IMR-90 (cell line): Measurements from ENCODE around the gene ARHGEF39. TPM values are rescaled to one million over a fixed set of nuclear protein-coding genes. Genes with fewer than 3 reads are reported as not detected.

Source experiments
- ATAC-seq: fragments of 200-7000 bp; cut with Tn5 transposase; 2 replicates; pipeline ENCODE4 v1.9.1; 2020; ENCODE audit warnings: low read depth, mild to moderate bottlenecking, moderate library complexity
- BruUV-seq: library from RNA; stranded (reverse); fragments of 400-500 nt; replicated peaks from 2 replicates; lab custom pipeline; 2021; lab: Mats Ljungman, UMichigan
- CTCF ChIA-PET: fragments of 300-600 bp; formaldehyde crosslinking; extraction: SDS; loops from one replicate; lab custom pipeline; 2021; ENCODE audit warnings: antibody characterized with exemption; lab: Yijun Ruan, JAX
- POLR2A ChIA-PET: fragments of 300-600 bp; sonication (Branson Sonifier 250); formaldehyde crosslinking; loops from one replicate; lab custom pipeline; 2022; ENCODE audit warnings: antibody characterized with exemption; ENCODE audit not compliant: unreplicated experiment; lab: Charles Lee
- DNase-seq: peaks from one replicate; pipeline ENCODE4 v3.0.0; 2013
- H2AFZ ChIP-seq: replicated peaks from 2 replicates; pipeline ENCODE3; 2013; ENCODE audit warnings: low read length, mild to moderate bottlenecking; ENCODE audit not compliant: poor library complexity
- H2AK5ac ChIP-seq: 2 replicates; pipeline ENCODE4 v1.6.1; 2013; ENCODE audit warnings: low read depth, low read length, inconsistent platforms
- H2AK9ac ChIP-seq: replicated peaks from 2 replicates; pipeline ENCODE3; 2013; ENCODE audit warnings: mild to moderate bottlenecking, low read depth, low read length, moderate library complexity; ENCODE audit not compliant: poor library complexity
- H2BK120ac ChIP-seq: 2 replicates; pipeline ENCODE4 v1.6.1; 2013; ENCODE audit warnings: low read depth, low read length, inconsistent platforms
- H2BK15ac ChIP-seq: 3 replicates; pipeline ENCODE4 v1.6.1; 2013; ENCODE audit warnings: low read depth, low read length, inconsistent platforms
- H2BK20ac ChIP-seq: 2 replicates; pipeline ENCODE4 v1.6.1; 2013; ENCODE audit warnings: low read depth, mild to moderate bottlenecking, inconsistent platforms, low read length, moderate library complexity
- H2BK5ac ChIP-seq: 2 replicates; pipeline ENCODE4 v1.6.1; 2013; ENCODE audit warnings: mild to moderate bottlenecking, low read depth, low read length, inconsistent platforms; ENCODE audit not compliant: poor library complexity, severe bottlenecking
- H3K14ac ChIP-seq: replicated peaks from 2 replicates; pipeline ENCODE4 v1.6.1; 2013; ENCODE audit warnings: low read depth, low read length, inconsistent platforms
- H3K18ac ChIP-seq: 2 replicates; pipeline ENCODE4 v1.6.1; 2013; ENCODE audit warnings: low read depth, low read length, control low read depth
- H3K23ac ChIP-seq: 2 replicates; pipeline ENCODE4 v1.6.1; 2013; ENCODE audit warnings: low read depth, low read length, inconsistent platforms
- H3K27ac ChIP-seq: 2 replicates; pipeline ENCODE4 v1.5.1; 2013; ENCODE audit warnings: mild to moderate bottlenecking, control low read depth, low read length; ENCODE audit not compliant: insufficient read depth
- H3K27me3 ChIP-seq: 2 replicates; pipeline ENCODE4 v1.6.1; 2013; ENCODE audit warnings: low read length; ENCODE audit not compliant: control insufficient read depth, insufficient read depth
- H3K36me3 ChIP-seq: 2 replicates; pipeline ENCODE4 v1.6.1; 2013; ENCODE audit warnings: low read length, mixed read lengths; ENCODE audit not compliant: control insufficient read depth, insufficient read depth
- H3K4ac ChIP-seq: 2 replicates; pipeline ENCODE4 v1.6.1; 2013; ENCODE audit warnings: low read depth, low read length, inconsistent platforms
- H3K4me1 ChIP-seq: 2 replicates; pipeline ENCODE4 v1.6.1; 2013; ENCODE audit warnings: low read length, mixed read lengths; ENCODE audit not compliant: control insufficient read depth, insufficient read depth
- H3K4me2 ChIP-seq: 2 replicates; pipeline ENCODE4 v1.6.1; 2013; ENCODE audit warnings: low read depth, mild to moderate bottlenecking, control low read depth, low read length, moderate library complexity
- H3K4me3 ChIP-seq: 2 replicates; pipeline ENCODE4 v1.5.1; 2013; ENCODE audit warnings: low read depth, mild to moderate bottlenecking, control low read depth, low read length, moderate library complexity; ENCODE audit not compliant: insufficient read depth
- H3K56ac ChIP-seq: 2 replicates; pipeline ENCODE4 v1.6.1; 2013; ENCODE audit warnings: low read length, inconsistent platforms; ENCODE audit not compliant: insufficient read depth; ENCODE audit errors: extremely low read depth
- H3K79me1 ChIP-seq, 2 experiments: 2 replicates each; pipeline ENCODE4 v1.6.1; 2013; ENCODE audit warnings: low read length in 2 of 2, inconsistent platforms in 1 of 2, low read depth in 1 of 2
- H3K9ac ChIP-seq: 2 replicates; pipeline ENCODE4 v1.6.1; 2013; ENCODE audit warnings: low read depth, low read length, control low read depth
- H3K9me1 ChIP-seq: 2 replicates; pipeline ENCODE4 v1.6.1; 2013; ENCODE audit warnings: low read length, inconsistent platforms; ENCODE audit not compliant: insufficient read depth
- H3K9me3 ChIP-seq: 2 replicates; pipeline ENCODE4 v1.6.1; 2013; ENCODE audit warnings: low read length; ENCODE audit not compliant: control insufficient read depth, insufficient read depth
- H4K20me1 ChIP-seq: 2 replicates; pipeline ENCODE4 v1.6.1; 2013; ENCODE audit warnings: low read length, inconsistent platforms; ENCODE audit not compliant: insufficient read depth
- H4K5ac ChIP-seq: 2 replicates; pipeline ENCODE4 v1.6.1; 2013; ENCODE audit warnings: mild to moderate bottlenecking, low read depth, low read length, control low read depth
- H4K8ac ChIP-seq, 2 experiments: 2 replicates each; pipeline ENCODE4 v1.6.1; 2013; ENCODE audit warnings: low read depth in 2 of 2, low read length in 2 of 2, control low read depth in 1 of 2, inconsistent platforms in 1 of 2
- H4K91ac ChIP-seq: 2 replicates; pipeline ENCODE4 v1.6.1; 2013; ENCODE audit warnings: low read depth, low read length, inconsistent platforms; ENCODE audit not compliant: insufficient read depth
- CHD1 ChIP-seq: IDR thresholded peaks from 2 replicates; pipeline ENCODE4 v1.6.1; 2012; ENCODE audit warnings: low read depth, low read length, improper control_type of control experiment
- MAFK ChIP-seq: IDR thresholded peaks from 2 replicates; pipeline ENCODE4 v1.6.1; 2012; ENCODE audit warnings: low read depth, low read length, improper control_type of control experiment
- MAZ ChIP-seq: IDR thresholded peaks from 2 replicates; pipeline ENCODE4 v1.6.1; 2012; ENCODE audit warnings: low read depth, mild to moderate bottlenecking, low read length, improper control_type of control experiment, moderate library complexity, borderline replicate concordance
- MXI1 ChIP-seq: IDR thresholded peaks from 2 replicates; pipeline ENCODE4 v1.6.1; 2012; ENCODE audit warnings: low read depth, mild to moderate bottlenecking, low read length, moderate library complexity, borderline replicate concordance
- NFE2L2 ChIP-seq: fragments of 150-350 bp; IDR thresholded peaks from 2 replicates; pipeline ENCODE4 v1.6.1; 2016; ENCODE audit warnings: low read depth, mild to moderate bottlenecking, low read length
- POLR2A ChIP-seq: IDR thresholded peaks from 2 replicates; pipeline ENCODE4 v1.6.1; 2012; ENCODE audit warnings: mild to moderate bottlenecking, low read depth, low read length
- RFX5 ChIP-seq: IDR thresholded peaks from 2 replicates; pipeline ENCODE4 v1.8.0; 2012; ENCODE audit warnings: low read depth, mild to moderate bottlenecking, low read length, moderate library complexity
- SMC3 ChIP-seq: fragments of 150-350 bp; IDR thresholded peaks from 2 replicates; pipeline ENCODE4 v1.6.1; 2016; ENCODE audit warnings: low read depth, mild to moderate bottlenecking, antibody characterized with exemption, low read length, moderate library complexity
- WGBS, 2 experiments: methylation state at CpG; one replicate each; pipeline versions ENCODE4 v1.1.5 to v1.1.7; 2013; ENCODE audit warnings: missing lambda C conversion rate in 2 of 2; ENCODE audit not compliant: insufficient read length in 1 of 2; ENCODE audit errors: extremely low coverage in 2 of 2; 5-methylcytosine and 5-hydroxymethylcytosine counted together
- dilution Hi-C: fragments of 300-500 bp; cut with HindIII; formaldehyde crosslinking; loops from one replicate; pipeline ENCODE4 v1.14.3; 2018; ENCODE audit warnings: low sequenced_read_pairs; ENCODE audit not compliant: unreplicated experiment
- in situ Hi-C: fragments of 300-500 bp; cut with MboI; formaldehyde crosslinking; loops from 3 replicates; pipeline ENCODE4 v1.14.3; 2019; ENCODE audit warnings: low sequenced_read_pairs, inconsistent platforms, mixed read lengths
- intact Hi-C: fragments of 100-400 bp; cut with micrococcal nuclease; formaldehyde crosslinking; loops from 2 replicates; pipeline ENCODE4 v1.10.0; 2022
- polyA plus RNA-seq, 3 experiments: library from polyadenylated mRNA; depleted of rRNA; stranded (reverse); fragments of >200 nt; gene quantifications; 2 replicates each; pipeline ENCODE4 v1.2.3, GENCODE V29; 2012; ENCODE audit warnings: low replicate concordance in 1 of 3
- total RNA-seq: library from RNA; depleted of rRNA; stranded (reverse); fragments of >200 nt; gene quantifications from 2 replicates; pipeline ENCODE4 v1.2.3, GENCODE V29; 2012
- TF ChIP-seq, protein P1 (sequence below): fragments of 150-350 bp; IDR thresholded peaks from 2 replicates; pipeline ENCODE4 v1.6.1; 2016; ENCODE audit warnings: low read depth, mild to moderate bottlenecking, low read length, moderate library complexity, borderline replicate concordance
- TF ChIP-seq, protein P2 (sequence below): fragments of 150-350 bp; IDR thresholded peaks from 2 replicates; pipeline ENCODE4 v1.6.1; 2017; ENCODE audit warnings: mild to moderate bottlenecking, antibody characterized with exemption, low read length, low read depth
- TF ChIP-seq, protein P3 (sequence below): conservative IDR thresholded peaks from 2 replicates; pipeline ENCODE4 v1.5.1; 2012; ENCODE audit warnings: mild to moderate bottlenecking, low read depth, low read length, improper control_type of control experiment

The ARHGEF39 gene
- total and polyA plus RNA-seq, 2 of the 4 experiments (the other 2 are of a cell fraction) = 2.5 to 2.8 TPM

DNA sequence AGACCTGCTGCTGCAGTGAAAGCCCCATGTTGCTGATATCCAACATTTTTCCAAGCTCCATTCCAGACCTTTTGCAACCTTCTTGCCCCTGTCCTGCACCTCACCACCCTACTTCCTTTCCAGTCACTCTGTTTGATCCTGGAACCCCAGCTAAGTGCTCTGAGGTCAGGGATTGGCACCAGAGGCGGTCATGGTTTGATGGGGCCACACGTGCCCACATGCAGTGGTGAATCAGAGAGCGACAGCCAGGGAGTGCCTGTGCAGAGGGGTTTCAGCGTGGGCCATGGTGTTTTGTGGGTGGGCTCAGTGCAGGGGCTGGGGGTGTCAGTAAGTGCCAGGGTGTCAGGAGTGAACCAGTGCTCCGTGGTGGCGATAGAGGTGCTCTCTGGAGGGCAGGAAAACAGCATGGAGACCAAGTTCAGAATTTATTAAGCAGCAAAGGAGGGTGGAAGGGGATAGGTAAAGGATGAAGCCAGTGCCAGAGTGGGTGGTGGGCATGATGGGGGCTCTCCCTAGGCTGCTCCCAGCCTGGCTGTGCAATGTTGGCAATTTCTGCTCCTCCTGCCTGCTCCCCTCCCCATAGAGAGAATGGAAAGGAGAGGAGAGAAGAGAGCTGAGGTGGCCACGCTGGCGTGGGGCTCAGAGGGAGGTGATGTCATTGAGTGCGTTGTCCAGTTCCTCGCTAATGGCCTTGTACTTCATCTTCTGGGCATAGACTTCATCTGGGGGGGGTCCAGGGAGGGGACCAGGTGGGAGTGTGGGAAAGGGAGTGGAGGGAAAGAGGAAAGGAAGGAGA, 17.7 kb upstream of the ARHGEF39 start (continued):
- TF ChIP-seq, protein P1, sequence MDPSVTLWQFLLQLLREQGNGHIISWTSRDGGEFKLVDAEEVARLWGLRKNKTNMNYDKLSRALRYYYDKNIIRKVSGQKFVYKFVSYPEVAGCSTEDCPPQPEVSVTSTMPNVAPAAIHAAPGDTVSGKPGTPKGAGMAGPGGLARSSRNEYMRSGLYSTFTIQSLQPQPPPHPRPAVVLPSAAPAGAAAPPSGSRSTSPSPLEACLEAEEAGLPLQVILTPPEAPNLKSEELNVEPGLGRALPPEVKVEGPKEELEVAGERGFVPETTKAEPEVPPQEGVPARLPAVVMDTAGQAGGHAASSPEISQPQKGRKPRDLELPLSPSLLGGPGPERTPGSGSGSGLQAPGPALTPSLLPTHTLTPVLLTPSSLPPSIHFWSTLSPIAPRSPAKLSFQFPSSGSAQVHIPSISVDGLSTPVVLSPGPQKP = no peak
- no peak for TF ChIP-seq RFX5

DNA sequence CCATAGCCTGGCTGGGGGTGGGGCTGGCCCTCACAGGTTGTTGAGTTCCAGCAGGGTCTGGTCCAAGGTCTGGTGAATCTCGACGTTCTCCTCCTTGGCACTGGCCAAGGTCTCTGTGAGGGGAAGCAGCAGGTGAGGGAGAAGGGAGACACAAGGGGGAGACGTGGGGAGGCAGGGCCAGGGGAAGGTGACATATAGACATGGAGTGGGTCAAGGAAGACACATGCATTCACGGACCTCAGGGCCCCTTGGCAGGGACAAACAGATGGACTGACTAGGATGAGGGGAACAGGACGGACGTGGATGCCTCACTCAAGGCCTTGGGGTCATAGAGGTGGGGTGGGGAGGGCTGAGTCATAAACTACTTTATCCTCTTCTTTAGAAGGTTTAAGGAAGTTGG, 17.1 kb upstream of the ARHGEF39 start:
- BruUV-seq = no TSS peak
- peak overlapping the region in 1 of 2 experiments; percentile 12; a peak in 1 of 4 replicates for H4K8ac ChIP-seq
- peaks cover 53% of the 10 kb centered on the region for H3K9me1 ChIP-seq
- no peak overlapping the region; the same call in 1 of the 2 replicates for H3K4me2 ChIP-seq
- H3K4ac ChIP-seq = peak overlapping the region; percentile 69
- peaks cover 53% of the 10 kb centered on the region for H3K36me3 ChIP-seq
- dilution Hi-C loops = no loop called here
- peak overlapping the region; percentile 17 for H2AK9ac ChIP-seq
- H3K14ac ChIP-seq = peak overlapping the region; percentile 53; the same call in 1 of the 2 replicates
- H4K5ac ChIP-seq = no peak overlapping the region; the same call in 1 of the 2 replicates
- peak; percentile 0; the same call in 1 of the 2 replicates for ATAC-seq
- no peak overlapping the region for H3K18ac ChIP-seq
- peaks cover 55% of the 10 kb centered on the region for H3K4me1 ChIP-seq
- in situ Hi-C loops = no loop called here
- intact Hi-C loops = loop anchor here (10.0 kb wide), 1 partner anchor 77 kb away; the partner anchor contains the start of gene TESK1
- ChIA-PET POLR2A (interaction anchor here (1.3 kb wide), 1 partner anchor 21 kb away, joined by 3 read pairs; no protein-coding TSS in a partner anchor), CTCF (no interaction called here)
- peak overlapping the region; percentile 23; the same call in 1 of the 2 replicates for H3K9ac ChIP-seq
- peak overlapping the region; percentile 47 for H3K27ac ChIP-seq
- H2BK20ac ChIP-seq = no peak overlapping the region
- 82% methylated on average over 3 of the region's 6 CpGs; no CpG with 5 or more reads in 1 of the 2 experiments for WGBS, 2 experiments
- H4K20me1 ChIP-seq = peaks cover 72% of the 10 kb centered on the region
- H3K79me1 ChIP-seq = peaks cover 13 to 70% of the 10 kb centered on the region in 2 experiments
- no peak for DNase-seq
- H3K4me3 ChIP-seq = no peak overlapping the region
- H3K9me3 ChIP-seq = no peaks in the 10 kb centered on the region
- H3K56ac ChIP-seq = no peak overlapping the region
- no peak overlapping the region for H2BK120ac ChIP-seq
- H2AK5ac ChIP-seq = peak overlapping the region; percentile 14; the same call in 1 of the 2 replicates
- H2AFZ ChIP-seq = peak overlapping the region; percentile 25
- no peak overlapping the region for H2BK15ac ChIP-seq
- peak overlapping the region; percentile 82 for H2BK5ac ChIP-seq
- H3K23ac ChIP-seq = no peak overlapping the region
- H4K91ac ChIP-seq = peak overlapping the region; percentile 5; the same call in 1 of the 2 replicates
- H3K27me3 ChIP-seq = no peaks in the 10 kb centered on the region
- TF ChIP-seq CHD1 (no peak), RFX5 (no peak), NFE2L2 (no peak), MXI1 (no peak), MAZ (no peak), MAFK (no peak), SMC3 (no peak), POLR2A (no peak)
- TF ChIP-seq, protein P2, sequence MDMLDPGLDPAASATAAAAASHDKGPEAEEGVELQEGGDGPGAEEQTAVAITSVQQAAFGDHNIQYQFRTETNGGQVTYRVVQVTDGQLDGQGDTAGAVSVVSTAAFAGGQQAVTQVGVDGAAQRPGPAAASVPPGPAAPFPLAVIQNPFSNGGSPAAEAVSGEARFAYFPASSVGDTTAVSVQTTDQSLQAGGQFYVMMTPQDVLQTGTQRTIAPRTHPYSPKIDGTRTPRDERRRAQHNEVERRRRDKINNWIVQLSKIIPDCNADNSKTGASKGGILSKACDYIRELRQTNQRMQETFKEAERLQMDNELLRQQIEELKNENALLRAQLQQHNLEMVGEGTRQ = no peak
- TF ChIP-seq, protein P3, sequence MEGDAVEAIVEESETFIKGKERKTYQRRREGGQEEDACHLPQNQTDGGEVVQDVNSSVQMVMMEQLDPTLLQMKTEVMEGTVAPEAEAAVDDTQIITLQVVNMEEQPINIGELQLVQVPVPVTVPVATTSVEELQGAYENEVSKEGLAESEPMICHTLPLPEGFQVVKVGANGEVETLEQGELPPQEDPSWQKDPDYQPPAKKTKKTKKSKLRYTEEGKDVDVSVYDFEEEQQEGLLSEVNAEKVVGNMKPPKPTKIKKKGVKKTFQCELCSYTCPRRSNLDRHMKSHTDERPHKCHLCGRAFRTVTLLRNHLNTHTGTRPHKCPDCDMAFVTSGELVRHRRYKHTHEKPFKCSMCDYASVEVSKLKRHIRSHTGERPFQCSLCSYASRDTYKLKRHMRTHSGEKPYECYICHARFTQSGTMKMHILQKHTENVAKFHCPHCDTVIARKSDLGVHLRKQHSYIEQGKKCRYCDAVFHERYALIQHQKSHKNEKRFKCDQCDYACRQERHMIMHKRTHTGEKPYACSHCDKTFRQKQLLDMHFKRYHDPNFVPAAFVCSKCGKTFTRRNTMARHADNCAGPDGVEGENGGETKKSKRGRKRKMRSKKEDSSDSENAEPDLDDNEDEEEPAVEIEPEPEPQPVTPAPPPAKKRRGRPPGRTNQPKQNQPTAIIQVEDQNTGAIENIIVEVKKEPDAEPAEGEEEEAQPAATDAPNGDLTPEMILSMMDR = no peak
